ENCODE results near the gene CACNA2D2.

The CACNA2D2 gene

DNA sequence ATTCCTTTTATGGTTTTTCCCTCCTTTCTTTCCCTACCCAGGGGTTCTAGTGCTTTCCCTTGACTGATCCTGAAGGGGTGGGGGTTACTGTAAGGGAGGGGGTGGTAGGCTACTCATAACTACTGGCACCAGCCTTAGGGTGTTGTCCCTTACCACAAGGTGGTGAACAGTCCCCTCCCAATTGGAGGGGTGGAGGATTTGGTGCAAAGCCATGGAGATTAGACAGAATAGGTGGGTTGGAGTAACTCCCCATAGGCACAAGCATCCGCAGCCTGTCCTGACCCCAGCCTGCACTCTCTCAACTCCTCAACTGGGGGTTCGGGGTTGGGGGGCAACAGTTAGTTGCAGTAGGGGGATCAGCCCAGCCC is 178.3 kb downstream of the CACNA2D2 start:
- H3K27ac ChIP-seq (ENCODE audit: low read depth, low read length), result peak overlapping the region; percentile 86
- no peak overlapping the region for H3K4me3 ChIP-seq (ENCODE audit: low read depth in 1 of 5, low read length in 5 of 5)
- no peak overlapping the region for H3K9ac ChIP-seq (ENCODE audit: low read length in 5 of 5)
- H3K36me3 ChIP-seq (ENCODE audit: control insufficient read depth in 5 of 5, insufficient read depth in 5 of 5, low read length in 5 of 5), result peaks cover 0 to 23% (median 21%) of the 10 kb centered on the region in 5 donors
- no peaks in the 10 kb centered on the region for H3K9me3 ChIP-seq (ENCODE audit: control insufficient read depth in 5 of 5, low read length in 5 of 5)
- H3K27me3 ChIP-seq (ENCODE audit: control insufficient read depth in 5 of 5, insufficient read depth in 4 of 5, low read length in 5 of 5), result no peaks in the 10 kb centered on the region
- peaks cover 11 to 67% (median 62%) of the 10 kb centered on the region in 5 donors for H3K4me1 ChIP-seq (ENCODE audit: control insufficient read depth in 5 of 5, insufficient read depth in 5 of 5, low read length in 5 of 5)

GRCh38 chr3:50324351-50325112 is 178.9 kb downstream of the CACNA2D2 start:
- no peaks in the 10 kb centered on the region for H3K9me3 ChIP-seq (ENCODE audit: control insufficient read depth in 5 of 5, low read length in 5 of 5)
- H3K9ac ChIP-seq (ENCODE audit: low read length in 5 of 5), result peak overlapping the region in 2 of 5 donors; percentile 11 to 32
- no peaks in the 10 kb centered on the region for H3K27me3 ChIP-seq (ENCODE audit: control insufficient read depth in 5 of 5, insufficient read depth in 4 of 5, low read length in 5 of 5)
- H3K27ac ChIP-seq (ENCODE audit: low read depth, low read length), result peak overlapping the region; percentile 86
- H3K4me3 ChIP-seq (ENCODE audit: low read depth in 1 of 5, low read length in 5 of 5), result peak overlapping the region in 1 of 5 donors; percentile 4
- H3K4me1 ChIP-seq (ENCODE audit: control insufficient read depth in 5 of 5, insufficient read depth in 5 of 5, low read length in 5 of 5), result peaks cover 16 to 73% (median 68%) of the 10 kb centered on the region in 5 donors
- peaks cover 0 to 23% (median 19%) of the 10 kb centered on the region in 5 donors for H3K36me3 ChIP-seq (ENCODE audit: control insufficient read depth in 5 of 5, insufficient read depth in 5 of 5, low read length in 5 of 5)

DNA sequence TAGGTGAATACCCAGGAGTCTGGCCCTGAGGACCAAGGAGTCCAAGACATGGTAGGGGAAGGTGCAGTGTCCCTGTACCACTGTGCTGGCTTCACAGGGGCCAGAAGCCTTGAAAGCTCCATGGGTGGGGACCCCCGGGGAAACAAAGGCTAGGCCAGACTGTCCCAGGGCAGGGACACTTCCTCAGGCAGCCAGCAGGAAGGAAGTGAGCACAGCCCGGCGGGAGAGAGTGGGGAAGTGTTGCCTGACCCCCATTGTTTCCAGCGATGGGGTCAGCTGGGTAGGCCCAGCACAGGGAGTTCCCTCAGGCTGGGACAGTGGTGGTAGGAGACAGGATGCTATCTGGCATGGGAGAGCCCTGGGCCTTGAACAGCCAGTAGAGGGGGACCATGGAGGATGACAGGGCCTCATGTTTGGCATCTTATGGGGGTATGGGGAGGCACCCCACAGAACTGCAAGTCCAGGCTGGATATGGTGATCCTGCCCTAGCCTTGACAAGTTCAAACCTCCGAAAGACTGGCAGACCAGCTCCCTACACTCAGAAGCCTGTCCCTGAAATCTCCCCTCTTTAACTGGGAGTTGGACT is 179.7 kb downstream of the CACNA2D2 start:
- Histone ChIP-seq H3K36me3 (ENCODE audit: control insufficient read depth in 5 of 5, insufficient read depth in 5 of 5, low read length in 5 of 5) (peaks cover 0 to 27% (median 22%) of the 10 kb centered on the region in 5 donors), H3K9me3 (ENCODE audit: control insufficient read depth in 5 of 5, low read length in 5 of 5) (no peaks in the 10 kb centered on the region), H3K4me1 (ENCODE audit: control insufficient read depth in 5 of 5, insufficient read depth in 5 of 5, low read length in 5 of 5) (peaks cover 24 to 79% (median 75%) of the 10 kb centered on the region in 5 donors), H3K9ac (ENCODE audit: low read length in 5 of 5) (peak overlapping the region in 2 of 5 donors; percentile 11 to 32), H3K27ac (ENCODE audit: low read depth, low read length) (peak overlapping the region; percentile 86), H3K27me3 (ENCODE audit: control insufficient read depth in 5 of 5, insufficient read depth in 4 of 5, low read length in 5 of 5) (no peaks in the 10 kb centered on the region), H3K4me3 (ENCODE audit: low read depth in 1 of 5, low read length in 5 of 5) (peak overlapping the region in 4 of 5 donors; percentile 16 to 95 (median 58))

- Histone ChIP-seq H3K27me3 (ENCODE audit: control insufficient read depth in 5 of 5, insufficient read depth in 4 of 5, low read length in 5 of 5) (no peaks in the 10 kb centered on the region), H3K9me3 (ENCODE audit: control insufficient read depth in 5 of 5, low read length in 5 of 5) (no peaks in the 10 kb centered on the region), H3K27ac (ENCODE audit: low read depth, low read length) (peak overlapping the region; percentile 86), H3K36me3 (ENCODE audit: control insufficient read depth in 5 of 5, insufficient read depth in 5 of 5, low read length in 5 of 5) (peaks cover 0 to 33% (median 28%) of the 10 kb centered on the region in 5 donors), H3K4me3 (ENCODE audit: low read depth in 1 of 5, low read length in 5 of 5) (peak overlapping the region in 4 of 5 donors; percentile 16 to 95 (median 80)), H3K9ac (ENCODE audit: low read length in 5 of 5) (peak overlapping the region in 2 of 5 donors; percentile 76 to 95), H3K4me1 (ENCODE audit: control insufficient read depth in 5 of 5, insufficient read depth in 5 of 5, low read length in 5 of 5) (peaks cover 27 to 79% (median 75%) of the 10 kb centered on the region in 5 donors)
Measured at GRCh38 chr3:50323092-50323600, 180.3 kb downstream of the CACNA2D2 start.

DNA sequence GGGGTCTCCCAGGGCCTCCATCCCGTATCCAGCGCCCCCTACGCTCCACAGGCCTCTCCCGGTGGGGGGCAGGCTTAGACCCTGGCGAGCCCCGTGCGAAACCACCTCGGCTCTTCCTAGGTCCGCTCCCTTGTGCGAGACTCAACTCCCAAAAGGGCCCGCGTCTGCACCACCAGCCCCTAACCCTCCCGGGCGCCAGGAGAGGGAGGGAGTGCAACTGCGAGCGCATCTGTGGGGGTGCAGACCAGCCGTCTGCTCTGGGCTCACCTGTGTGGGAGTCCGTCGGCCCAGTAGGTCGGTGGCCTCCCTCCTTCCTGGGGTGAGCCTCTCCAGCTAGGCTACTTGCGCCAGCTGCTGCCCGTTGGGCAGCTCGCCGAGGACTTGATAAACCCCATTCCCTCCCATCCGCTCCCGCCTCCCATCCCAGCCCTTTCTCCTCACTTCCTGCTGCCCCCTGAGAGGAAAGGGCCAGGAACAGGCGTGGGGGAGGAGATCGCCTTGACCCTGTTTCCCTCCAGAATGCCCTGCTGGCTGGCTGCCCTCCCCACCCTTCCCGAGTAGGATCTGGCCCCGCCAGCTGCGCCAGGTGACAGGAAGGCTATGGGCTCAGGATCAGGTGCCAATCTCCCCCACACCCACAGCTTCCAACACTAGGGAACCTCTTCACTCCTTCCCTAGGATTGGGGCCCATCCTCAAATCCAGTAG is 180.9 kb downstream of the CACNA2D2 start, which contains the start of gene HYAL2:
Gene HYAL2 (minus strand): TSS at position 360 of the 706 bp plus-strand sequence. CDS start 2,256 bp downstream, outside the sequence.
- H3K27ac ChIP-seq (ENCODE audit: low read depth, low read length), result peak within 1 kb of the TSS; percentile 86
- peak within 1 kb of the TSS in 4 of 5 donors; percentile 76 to 95 (median 84) for H3K9ac ChIP-seq (ENCODE audit: low read length in 5 of 5)
- peaks cover 27 to 81% (median 78%) of the 10 kb centered on the region in 5 donors for H3K4me1 ChIP-seq (ENCODE audit: control insufficient read depth in 5 of 5, insufficient read depth in 5 of 5, low read length in 5 of 5)
- peaks cover 0 to 38% (median 33%) of the 10 kb centered on the region in 5 donors for H3K36me3 ChIP-seq (ENCODE audit: control insufficient read depth in 5 of 5, insufficient read depth in 5 of 5, low read length in 5 of 5)
- no peaks in the 10 kb centered on the region for H3K27me3 ChIP-seq (ENCODE audit: control insufficient read depth in 5 of 5, insufficient read depth in 4 of 5, low read length in 5 of 5)
- H3K9me3 ChIP-seq (ENCODE audit: control insufficient read depth in 5 of 5, low read length in 5 of 5), result no peaks in the 10 kb centered on the region
- peak within 1 kb of the TSS; percentile 59 to 95 (median 79) for H3K4me3 ChIP-seq (ENCODE audit: low read depth in 1 of 5, low read length in 5 of 5)

DNA sequence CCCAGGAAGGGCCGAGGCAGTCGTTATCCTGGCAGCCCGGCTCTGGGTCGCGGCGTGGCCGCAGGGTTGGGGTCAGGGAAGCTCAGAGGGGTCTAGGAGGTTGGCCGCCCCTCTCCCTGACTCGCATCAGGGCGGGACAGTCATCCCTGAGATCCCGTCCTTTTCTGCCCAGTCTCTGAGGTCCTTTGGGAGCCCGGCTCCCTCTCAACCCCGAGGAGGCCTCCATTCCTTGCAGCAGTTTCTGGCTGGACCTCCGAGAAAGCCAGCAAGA is 181.4 kb downstream of the CACNA2D2 start:
- Histone ChIP-seq H3K9ac (ENCODE audit: low read length in 5 of 5) (peak overlapping the region in 3 of 5 donors; percentile 62 to 95 (median 76)), H3K4me1 (ENCODE audit: control insufficient read depth in 5 of 5, insufficient read depth in 5 of 5, low read length in 5 of 5) (peaks cover 28 to 81% (median 78%) of the 10 kb centered on the region in 5 donors), H3K36me3 (ENCODE audit: control insufficient read depth in 5 of 5, insufficient read depth in 5 of 5, low read length in 5 of 5) (peaks cover 0 to 43% (median 38%) of the 10 kb centered on the region in 5 donors), H3K27me3 (ENCODE audit: control insufficient read depth in 5 of 5, insufficient read depth in 4 of 5, low read length in 5 of 5) (no peaks in the 10 kb centered on the region), H3K4me3 (ENCODE audit: low read depth in 1 of 5, low read length in 5 of 5) (peak overlapping the region; percentile 46 to 95 (median 79)), H3K9me3 (ENCODE audit: control insufficient read depth in 5 of 5, low read length in 5 of 5) (no peaks in the 10 kb centered on the region), H3K27ac (ENCODE audit: low read depth, low read length) (peak overlapping the region; percentile 86)

- H3K9me3 ChIP-seq (ENCODE audit: control insufficient read depth in 5 of 5, low read length in 5 of 5), result no peaks in the 10 kb centered on the region
- H3K9ac ChIP-seq (ENCODE audit: low read length in 5 of 5), result peak overlapping the region in 4 of 5 donors; percentile 76 to 95 (median 84)
- peaks cover 0 to 48% (median 43%) of the 10 kb centered on the region in 5 donors for H3K36me3 ChIP-seq (ENCODE audit: control insufficient read depth in 5 of 5, insufficient read depth in 5 of 5, low read length in 5 of 5)
- peak overlapping the region; percentile 59 to 95 (median 79) for H3K4me3 ChIP-seq (ENCODE audit: low read depth in 1 of 5, low read length in 5 of 5)
- no peaks in the 10 kb centered on the region for H3K27me3 ChIP-seq (ENCODE audit: control insufficient read depth in 5 of 5, insufficient read depth in 4 of 5, low read length in 5 of 5)
- peak overlapping the region; percentile 86 for H3K27ac ChIP-seq (ENCODE audit: low read depth, low read length)
- H3K4me1 ChIP-seq (ENCODE audit: control insufficient read depth in 5 of 5, insufficient read depth in 5 of 5, low read length in 5 of 5), result peaks cover 29 to 82% (median 77%) of the 10 kb centered on the region in 5 donors
Measured at GRCh38 chr3:50321336-50322114, 181.9 kb downstream of the CACNA2D2 start.

GRCh38 chr3:50320853-50321335 is 182.5 kb downstream of the CACNA2D2 start:
- H3K9me3 ChIP-seq (ENCODE audit: control insufficient read depth in 5 of 5, low read length in 5 of 5), result no peaks in the 10 kb centered on the region
- no peaks in the 10 kb centered on the region for H3K27me3 ChIP-seq (ENCODE audit: control insufficient read depth in 5 of 5, insufficient read depth in 4 of 5, low read length in 5 of 5)
- H3K4me1 ChIP-seq (ENCODE audit: control insufficient read depth in 5 of 5, insufficient read depth in 5 of 5, low read length in 5 of 5), result peaks cover 29 to 86% (median 77%) of the 10 kb centered on the region in 5 donors
- peak overlapping the region; percentile 72 to 95 (median 84) for H3K9ac ChIP-seq (ENCODE audit: low read length in 5 of 5)
- peaks cover 0 to 47% (median 44%) of the 10 kb centered on the region in 5 donors for H3K36me3 ChIP-seq (ENCODE audit: control insufficient read depth in 5 of 5, insufficient read depth in 5 of 5, low read length in 5 of 5)
- peak overlapping the region; percentile 76 to 97 (median 81) for H3K4me3 ChIP-seq (ENCODE audit: low read depth in 1 of 5, low read length in 5 of 5)
- peak overlapping the region; percentile 86 for H3K27ac ChIP-seq (ENCODE audit: low read depth, low read length)
